H1 (cell line): ENCODE data around the gene SIGLEC7. TPM values are rescaled to one million over a fixed set of nuclear protein-coding genes. Genes with fewer than 3 reads are reported as not detected.

Experiments used
- CTCF ChIA-PET: fragments of 300-600 bp; sonication (Branson Sonifier 250); formaldehyde crosslinking; loops from one replicate; lab custom pipeline; 2021; ENCODE audit not compliant: partially characterized antibody; lab: Charles Lee
- POLR2A ChIA-PET: fragments of 300-600 bp; sonication (Branson Sonifier 250); formaldehyde crosslinking; loops from one replicate; lab custom pipeline; 2021; ENCODE audit warnings: inconsistent platforms; ENCODE audit not compliant: partially characterized antibody; lab: Charles Lee
- DNase-seq, 2 experiments: peaks; one replicate each; pipeline versions ENCODE4 v3.0.0 to v3.0.0-alpha.2; 2010 to 2022; ENCODE audit warnings: low spot score in 2 of 2, low read depth in 1 of 2, mixed read lengths in 1 of 2
- FAIRE-seq: peaks from 2 replicates; lab custom pipeline; 2011; peaks lifted over from hg19 to GRCh38; lab: Jason Lieb, UNC
- H2AFZ ChIP-seq: 2 replicates; pipeline ENCODE4 v1.8.1; 2012; ENCODE audit warnings: low read length, inconsistent platforms
- H2AK5ac ChIP-seq: 2 replicates; pipeline ENCODE4 v1.6.1; 2013; ENCODE audit warnings: low read depth, low read length
- H2BK120ac ChIP-seq: replicated peaks from 2 replicates; pipeline ENCODE3; 2013; ENCODE audit warnings: low read depth, low read length, inconsistent platforms
- H2BK12ac ChIP-seq: 2 replicates; pipeline ENCODE4 v1.6.1; 2013; ENCODE audit warnings: low read depth, low read length
- H2BK15ac ChIP-seq: 2 replicates; pipeline ENCODE4 v1.6.1; 2013; ENCODE audit warnings: low read length
- H2BK20ac ChIP-seq: 2 replicates; pipeline ENCODE4 v1.6.1; 2013; ENCODE audit warnings: low read length
- H2BK5ac ChIP-seq: 2 replicates; pipeline ENCODE4 v1.6.1; 2013; ENCODE audit warnings: low read depth, low read length
- H3K14ac ChIP-seq: 2 replicates; pipeline ENCODE4 v1.6.1; 2013; ENCODE audit warnings: inconsistent platforms; ENCODE audit not compliant: insufficient read length
- H3K18ac ChIP-seq: 2 replicates; pipeline ENCODE4 v1.6.1; 2013; ENCODE audit warnings: low read length; ENCODE audit errors: extremely low read depth
- H3K23ac ChIP-seq: 2 replicates; pipeline ENCODE4 v1.6.1; 2013; ENCODE audit warnings: inconsistent platforms; ENCODE audit not compliant: insufficient read length
- H3K23me2 ChIP-seq: 2 replicates; pipeline ENCODE4 v1.6.1; 2013; ENCODE audit warnings: low read depth, low read length
- H3K27ac ChIP-seq: 2 replicates; pipeline ENCODE4 v1.6.1; 2011; ENCODE audit warnings: low read depth, low read length, inconsistent platforms
- H3K27me3 ChIP-seq, 4 experiments: replicated peaks in 1 of 4; 1 replicate in 1 of 4; 2 replicates in 3 of 4; pipeline versions ENCODE4 v1.6.1 to v1.8.1; 2011 to 2013; ENCODE audit warnings: low read length in 3 of 4, mild to moderate bottlenecking in 3 of 4, inconsistent platforms in 2 of 4, mixed read lengths in 2 of 4, moderate library complexity in 1 of 4; ENCODE audit not compliant: control insufficient read depth in 3 of 4, insufficient read depth in 3 of 4; ENCODE audit errors: extremely low read depth in 1 of 4
- H3K36me3 ChIP-seq, 4 experiments: 2 replicates each; pipeline versions ENCODE4 v1.6.1 to v1.8.1; 2011 to 2013; ENCODE audit warnings: mild to moderate bottlenecking in 4 of 4, low read length in 3 of 4, moderate library complexity in 2 of 4, control low read depth in 1 of 4, inconsistent platforms in 1 of 4; ENCODE audit not compliant: insufficient read depth in 4 of 4, control insufficient read depth in 2 of 4
- H3K4ac ChIP-seq: replicated peaks from 2 replicates; pipeline ENCODE3; 2013; ENCODE audit warnings: low read length, low read depth, mixed read lengths, inconsistent platforms; ENCODE audit not compliant: insufficient read length
- H3K4me1 ChIP-seq, 4 experiments: replicated peaks in 1 of 4; 1 replicate in 1 of 4; 2 replicates in 3 of 4; pipeline versions ENCODE4 v1.6.1 to v1.8.1; 2011 to 2013; ENCODE audit warnings: low read length in 3 of 4, inconsistent platforms in 2 of 4, mixed read lengths in 1 of 4; ENCODE audit not compliant: insufficient read depth in 4 of 4, control insufficient read depth in 3 of 4
- H3K4me2 ChIP-seq, 2 experiments: 2 replicates each; pipeline versions ENCODE4 v1.6.1 to v1.8.1; 2011 to 2013; ENCODE audit warnings: low read depth in 2 of 2, low read length in 2 of 2, control low read depth in 1 of 2, inconsistent platforms in 1 of 2, mild to moderate bottlenecking in 1 of 2; ENCODE audit not compliant: insufficient read depth in 1 of 2
- H3K4me3 ChIP-seq, 4 experiments: fragments of 200-600, 300-600 bp in 1 of 4; sonication (generic), shearing (Covaris generic), sonication (Bioruptor Twin) in 1 of 4; 2 replicates each; pipeline versions ENCODE4 v1.5.1 to v1.8.1; 2011 to 2016; ENCODE audit warnings: low read length in 4 of 4, low read depth in 3 of 4, control low read depth in 2 of 4, inconsistent platforms in 2 of 4, mild to moderate bottlenecking in 2 of 4, mixed read lengths in 1 of 4, moderate library complexity in 1 of 4; ENCODE audit not compliant: insufficient read depth in 2 of 4; ENCODE audit errors: extremely low read depth in 1 of 4
- H3K56ac ChIP-seq: replicated peaks from 2 replicates; pipeline ENCODE3; 2013; ENCODE audit warnings: low read depth, mild to moderate bottlenecking, mixed read lengths, low read length, inconsistent platforms; ENCODE audit not compliant: insufficient read length
- H3K79me1 ChIP-seq: 2 replicates; pipeline ENCODE4 v1.6.1; 2013; ENCODE audit warnings: low read depth, low read length, control low read depth
- H3K79me2 ChIP-seq, 2 experiments: 2 replicates each; pipeline versions ENCODE4 v1.6.1 to v1.8.1; 2012 to 2013; ENCODE audit warnings: low read length in 2 of 2, mild to moderate bottlenecking in 2 of 2, inconsistent platforms in 1 of 2; ENCODE audit not compliant: insufficient read depth in 2 of 2, control insufficient read depth in 1 of 2
- H3K9ac ChIP-seq, 4 experiments: replicated peaks in 1 of 4; 1 replicate in 1 of 4; 2 replicates in 3 of 4; pipeline versions ENCODE4 v1.6.1 to v1.8.1; 2011 to 2013; ENCODE audit warnings: low read depth in 3 of 4, low read length in 3 of 4, control low read depth in 2 of 4, mild to moderate bottlenecking in 2 of 4, moderate library complexity in 2 of 4, inconsistent platforms in 1 of 4; ENCODE audit errors: extremely low read depth in 1 of 4
- H3K9me3 ChIP-seq, 2 experiments: 2 replicates each; pipeline versions ENCODE4 v1.6.1 to v1.8.1; 2012 to 2013; ENCODE audit warnings: mild to moderate bottlenecking in 2 of 2, moderate library complexity in 2 of 2, control low read depth in 1 of 2, inconsistent platforms in 1 of 2, low read depth in 1 of 2, low read length in 1 of 2, mixed read lengths in 1 of 2; ENCODE audit not compliant: insufficient read depth in 2 of 2
- H4K20me1 ChIP-seq, 2 experiments: replicated peaks in 1 of 2; 2 replicates each; pipeline versions ENCODE3 to v1.8.1; 2011 to 2013; ENCODE audit warnings: inconsistent platforms in 2 of 2, low read length in 2 of 2, mild to moderate bottlenecking in 1 of 2; ENCODE audit not compliant: insufficient read depth in 2 of 2, control insufficient read depth in 1 of 2
- H4K5ac ChIP-seq: 2 replicates; pipeline ENCODE4 v1.6.1; 2013; ENCODE audit warnings: low read length, low read depth, mixed read lengths, inconsistent platforms; ENCODE audit not compliant: insufficient read length
- H4K8ac ChIP-seq: 2 replicates; pipeline ENCODE4 v1.8.0; 2013; ENCODE audit warnings: mild to moderate bottlenecking, moderate library complexity, low read length, inconsistent platforms; ENCODE audit not compliant: insufficient read depth; ENCODE audit errors: extremely low read depth
- H4K91ac ChIP-seq: replicated peaks from 2 replicates; pipeline ENCODE3; 2013; ENCODE audit warnings: low read length, mixed read lengths, inconsistent platforms; ENCODE audit not compliant: insufficient read length
- BACH1 ChIP-seq: IDR thresholded peaks from 2 replicates; pipeline ENCODE4 v1.6.1; 2012; ENCODE audit warnings: low read length, improper control_type of control experiment
- EP300 ChIP-seq, 2 experiments: IDR thresholded peaks; 1 replicate in 1 of 2; 2 replicates in 1 of 2; pipeline ENCODE4 v1.6.1; 2011 to 2012; ENCODE audit warnings: low read depth in 2 of 2, low read length in 2 of 2, mild to moderate bottlenecking in 2 of 2, borderline replicate concordance in 1 of 2, inconsistent platforms in 1 of 2, moderate library complexity in 1 of 2
- EZH2 ChIP-seq: fragments of 200-600 bp; sonication (generic); IDR thresholded peaks from 2 replicates; pipeline ENCODE4 v1.7.1; 2012; ENCODE audit warnings: low read depth, mild to moderate bottlenecking, moderate library complexity, low read length, inconsistent platforms; ENCODE audit not compliant: severe bottlenecking
- GTF2F1 ChIP-seq: IDR thresholded peaks from 2 replicates; pipeline ENCODE4 v1.6.1; 2012; ENCODE audit warnings: low read depth, low read length, improper control_type of control experiment, borderline replicate concordance
- HDAC6 ChIP-seq: IDR thresholded peaks from one replicate; pipeline ENCODE4 v1.7.1; 2012; ENCODE audit warnings: low read depth, mild to moderate bottlenecking, inconsistent platforms, low read length, moderate library complexity
- NRF1 ChIP-seq: IDR thresholded peaks from 2 replicates; pipeline ENCODE4 v1.6.1; 2011; ENCODE audit warnings: mild to moderate bottlenecking, low read depth, low read length, improper control_type of control experiment
- SP4 ChIP-seq: IDR thresholded peaks from 2 replicates; pipeline ENCODE4 v1.6.1; 2012; ENCODE audit warnings: low read length, inconsistent platforms
- SRF ChIP-seq: IDR thresholded peaks from 2 replicates; pipeline ENCODE4 v1.6.1; 2011; ENCODE audit warnings: mild to moderate bottlenecking, low read depth, low read length, moderate library complexity
- WGBS, 2 experiments: shearing (Covaris generic) in 1 of 2; methylation state at CpG; one replicate each; pipeline versions ENCODE4 v1.1.6 to v1.1.7; 2013 to 2015; ENCODE audit warnings: low lambda C conversion rate in 2 of 2, mixed read lengths in 2 of 2, inconsistent platforms in 1 of 2, low coverage in 1 of 2, missing lambda C conversion rate in 1 of 2; ENCODE audit not compliant: insufficient replicate concordance in 2 of 2, insufficient coverage in 1 of 2, insufficient read length in 1 of 2; ENCODE audit errors: extremely low coverage in 1 of 2, missing lambda C conversion rate in 1 of 2; 5-methylcytosine and 5-hydroxymethylcytosine counted together
- polyA plus RNA-seq, 7 experiments: library from polyadenylated mRNA; depleted of rRNA in 3 of 7; stranded (reverse) in 5 of 7; unstranded in 2 of 7; fragments of >200 nt in 5 of 7; fragments of 200-250 nt in 2 of 7; gene quantifications; 1 replicate in 5 of 7; 2 replicates in 1 of 7; 4 replicates in 1 of 7; pipeline versions ENCODE4 v1.2.1 to v1.2.3, GENCODE V29; 2011 to 2013; ENCODE audit warnings: missing spikeins in 2 of 7, mixed read lengths in 2 of 7
- total RNA-seq: library from RNA; stranded (reverse); fragmentation: NEBNext Ultra II Directional; extraction: Animal tissue kit (Norgen Biotek cat#: 25700); gene quantifications from 2 replicates; pipeline ENCODE4 v1.2.1, GENCODE V29; 2021
- TF ChIP-seq, protein P1 (sequence below): IDR thresholded peaks from 2 replicates; pipeline ENCODE4 v1.6.1; 2012; ENCODE audit warnings: inconsistent platforms

SIGLEC7 gene
- total and polyA plus RNA-seq, 2 of the 8 experiments (the other 6 are each of a cell fraction or from before 2014, with no cell fraction given), result not detected

DNA sequence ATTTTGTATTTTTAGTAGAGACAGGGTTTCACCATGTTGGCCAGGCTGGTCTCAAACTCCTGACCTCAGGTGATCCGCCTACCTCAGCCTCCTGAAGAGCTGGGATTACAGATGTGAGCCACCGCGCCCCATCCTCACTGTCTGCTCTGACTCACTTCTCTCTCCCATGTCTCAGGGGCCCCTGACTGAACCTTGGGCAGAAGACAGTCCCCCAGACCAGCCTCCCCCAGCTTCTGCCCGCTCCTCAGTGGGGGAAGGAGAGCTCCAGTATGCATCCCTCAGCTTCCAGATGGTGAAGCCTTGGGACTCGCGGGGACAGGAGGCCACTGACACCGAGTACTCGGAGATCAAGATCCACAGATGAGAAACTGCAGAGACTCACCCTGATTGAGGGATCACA is 12.4 kb upstream of the SIGLEC7 start:
- Histone ChIP-seq H2BK5ac (no peak overlapping the region), H3K9ac (no peak overlapping the region), H3K23ac (no peak overlapping the region), H3K4me1 (no peaks in the 10 kb centered on the region), H2BK20ac (no peak overlapping the region), H4K20me1 (no peaks in the 10 kb centered on the region), H3K9me3 (no peaks in the 10 kb centered on the region), H3K79me2 (no peaks in the 10 kb centered on the region), H3K18ac (no peak overlapping the region), H2BK12ac (no peak overlapping the region), H3K4ac (no peak overlapping the region), H3K23me2 (no peaks in the 10 kb centered on the region; the same call in 1 of the 2 replicates), H3K56ac (no peak overlapping the region), H4K91ac (no peak overlapping the region), H3K36me3 (no peaks in the 10 kb centered on the region), H3K4me3 (no peak overlapping the region)
- CTCF ChIA-PET, result interaction anchor here (1.1 to 2.0 kb wide), 3 partner anchors 10 to 39 kb away, joined by 3 to 10 read pairs (median 3); no protein-coding TSS in a partner anchor
- no peak for FAIRE-seq
- POLR2A ChIA-PET, result no interaction called here
- TF ChIP-seq SP4 (no peak), GTF2F1 (no peak), HDAC6 (no peak), EP300 (IDR thresholded peaks at IDR 0.05; ENCODE audit: borderline replicate concordance in 1 of 2, low read depth in 2 of 2, low read length in 2 of 2) (no peak), EZH2 (no peak), SRF (no peak), NRF1 (no peak), BACH1 (no peak)
- TF ChIP-seq, protein P1, sequence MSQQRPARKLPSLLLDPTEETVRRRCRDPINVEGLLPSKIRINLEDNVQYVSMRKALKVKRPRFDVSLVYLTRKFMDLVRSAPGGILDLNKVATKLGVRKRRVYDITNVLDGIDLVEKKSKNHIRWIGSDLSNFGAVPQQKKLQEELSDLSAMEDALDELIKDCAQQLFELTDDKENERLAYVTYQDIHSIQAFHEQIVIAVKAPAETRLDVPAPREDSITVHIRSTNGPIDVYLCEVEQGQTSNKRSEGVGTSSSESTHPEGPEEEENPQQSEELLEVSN, result no peak
- TF ChIP-seq, all 59 proteins: peak for 0
- no peak overlapping the region for H2AFZ ChIP-seq
- 92% methylated on average over 6 of the region's 8 CpGs; no CpG with 5 or more reads in 1 of the 2 experiments for WGBS, 2 experiments
- H2AK5ac ChIP-seq, result no peak overlapping the region
- no peak overlapping the region for H2BK120ac ChIP-seq
- DNase-seq, result no peak
- no peak overlapping the region for H3K27ac ChIP-seq
- H3K4me2 ChIP-seq, result no peak overlapping the region
- no peak overlapping the region for H4K8ac ChIP-seq
- H3K27me3 ChIP-seq, result no peaks in the 10 kb centered on the region; a peak in 1 of 7 replicates
- no peak overlapping the region for H2BK15ac ChIP-seq
- H3K79me1 ChIP-seq, result no peaks in the 10 kb centered on the region
- no peak overlapping the region for H4K5ac ChIP-seq
- H3K14ac ChIP-seq, result no peak overlapping the region
